Subcutaneous abdominal adipose tissue (tissue), 5 donors: ENCODE results near the gene PLXDC2.

Experiments
- H3K27ac ChIP-seq: one replicate; pipeline ENCODE4 v1.7.0; 2013; ENCODE audit warnings: low read depth, mild to moderate bottlenecking, inconsistent platforms, low read length, moderate library complexity
- H3K27me3 ChIP-seq, 5 donors: one replicate each; pipeline ENCODE4 v1.7.0; 2013; ENCODE audit warnings: low read length in 5 of 5, inconsistent platforms in 1 of 5; ENCODE audit not compliant: control insufficient read depth in 5 of 5, insufficient read depth in 4 of 5
- H3K36me3 ChIP-seq, 5 donors: one replicate each; pipeline ENCODE4 v1.7.0; 2013; ENCODE audit warnings: low read length in 5 of 5; ENCODE audit not compliant: control insufficient read depth in 5 of 5, insufficient read depth in 5 of 5
- H3K4me1 ChIP-seq, 5 donors: one replicate each; pipeline ENCODE4 v1.7.0; 2013; ENCODE audit warnings: low read length in 5 of 5, mild to moderate bottlenecking in 3 of 5, moderate library complexity in 1 of 5; ENCODE audit not compliant: control insufficient read depth in 5 of 5, insufficient read depth in 5 of 5
- H3K4me3 ChIP-seq, 5 donors: one replicate each; pipeline ENCODE4 v1.7.0; 2013; ENCODE audit warnings: low read length in 5 of 5, low read depth in 1 of 5
- H3K9ac ChIP-seq, 5 donors: one replicate each; pipeline ENCODE4 v1.7.0; 2013; ENCODE audit warnings: low read length in 5 of 5, mild to moderate bottlenecking in 4 of 5, moderate library complexity in 3 of 5
- H3K9me3 ChIP-seq, 5 donors: one replicate each; pipeline ENCODE4 v1.7.0; 2013; ENCODE audit warnings: low read length in 5 of 5; ENCODE audit not compliant: control insufficient read depth in 5 of 5
- donor health status: healthy.
- donor health status: healthy.
- donor health status: healthy.
- donor health status: healthy.
- donor health status: healthy.

The PLXDC2 gene

GRCh38 chr10:19828278-19829049 lies 12.2 kb downstream of the PLXDC2 start:
- Histone ChIP-seq H3K27me3 (no peaks in the 10 kb centered on the region), H3K4me3 (peak overlapping the region in 2 of 5 donors; percentile 7 to 23), H3K9ac (no peak overlapping the region), H3K27ac (peak overlapping the region; percentile 34), H3K36me3 (no peaks in the 10 kb centered on the region), H3K4me1 (peaks cover 7 to 61% (median 48%) of the 10 kb centered on the region in 5 donors), H3K9me3 (no peaks in the 10 kb centered on the region)

- Histone ChIP-seq H3K36me3 (no peaks in the 10 kb centered on the region), H3K27ac (no peak overlapping the region), H3K27me3 (no peaks in the 10 kb centered on the region), H3K9ac (no peak overlapping the region), H3K4me1 (peaks cover 2 to 31% (median 29%) of the 10 kb centered on the region in 5 donors), H3K4me3 (peak overlapping the region in 2 of 5 donors; percentile 39 to 47), H3K9me3 (no peaks in the 10 kb centered on the region)
Observed at GRCh38 chr10:19832699-19833098, 16.5 kb downstream of the PLXDC2 start.

GRCh38 chr10:19833170-19833824 lies 17.1 kb downstream of the PLXDC2 start:
- H3K9ac ChIP-seq: no peak overlapping the region
- no peaks in the 10 kb centered on the region for H3K9me3 ChIP-seq
- no peaks in the 10 kb centered on the region for H3K27me3 ChIP-seq
- H3K4me1 ChIP-seq: peaks cover 2 to 26% (median 23%) of the 10 kb centered on the region in 5 donors
- H3K27ac ChIP-seq: no peak overlapping the region
- H3K36me3 ChIP-seq: no peaks in the 10 kb centered on the region
- peak overlapping the region in 1 of 5 donors; percentile 39 for H3K4me3 ChIP-seq

- H3K27me3 ChIP-seq: no peaks in the 10 kb centered on the region
- peaks cover 0 to 16% (median 12%) of the 10 kb centered on the region in 5 donors for H3K4me1 ChIP-seq
- no peaks in the 10 kb centered on the region for H3K9me3 ChIP-seq
- H3K4me3 ChIP-seq: no peak overlapping the region
- H3K9ac ChIP-seq: no peak overlapping the region
- H3K36me3 ChIP-seq: no peaks in the 10 kb centered on the region
- H3K27ac ChIP-seq: no peak overlapping the region
Observed at GRCh38 chr10:19835952-19836351, 19.7 kb downstream of the PLXDC2 start.

- Histone ChIP-seq H3K27ac (no peak overlapping the region), H3K9me3 (no peaks in the 10 kb centered on the region), H3K9ac (no peak overlapping the region), H3K4me1 (peaks cover 0 to 3% (median 0%) of the 10 kb centered on the region in 5 donors), H3K27me3 (no peaks in the 10 kb centered on the region), H3K4me3 (no peak overlapping the region), H3K36me3 (no peaks in the 10 kb centered on the region)
Observed at GRCh38 chr10:19839090-19839489, 22.9 kb downstream of the PLXDC2 start.

GRCh38 chr10:19839552-19839951 lies 23.3 kb downstream of the PLXDC2 start:
- Histone ChIP-seq H3K9me3 (no peaks in the 10 kb centered on the region), H3K27me3 (no peaks in the 10 kb centered on the region), H3K27ac (no peak overlapping the region)

GRCh38 chr10:19840776-19841175 lies 24.5 kb downstream of the PLXDC2 start:
- H3K36me3 ChIP-seq: no peaks in the 10 kb centered on the region
- no peaks in the 10 kb centered on the region for H3K27me3 ChIP-seq
- no peak overlapping the region for H3K4me3 ChIP-seq
- H3K4me1 ChIP-seq: peaks cover 0 to 4% (median 0%) of the 10 kb centered on the region in 5 donors
- no peak overlapping the region for H3K9ac ChIP-seq
- no peaks in the 10 kb centered on the region for H3K9me3 ChIP-seq
- H3K27ac ChIP-seq: no peak overlapping the region

More at GRCh38 chr10:19839552-19839951, 23.3 kb downstream of the PLXDC2 start:
- Histone ChIP-seq H3K4me3 (no peak overlapping the region), H3K36me3 (no peaks in the 10 kb centered on the region), H3K9ac (no peak overlapping the region), H3K4me1 (peaks cover 0 to 3% (median 0%) of the 10 kb centered on the region in 5 donors)

GRCh38 chr10:19843487-19843886 lies 27.3 kb downstream of the PLXDC2 start:
- Histone ChIP-seq H3K27ac (no peak overlapping the region), H3K36me3 (no peaks in the 10 kb centered on the region), H3K4me3 (no peak overlapping the region), H3K9me3 (no peaks in the 10 kb centered on the region), H3K27me3 (no peaks in the 10 kb centered on the region), H3K4me1 (peaks cover 0 to 2% (median 0%) of the 10 kb centered on the region in 5 donors), H3K9ac (no peak overlapping the region)

- Histone ChIP-seq H3K9me3 (no peaks in the 10 kb centered on the region), H3K9ac (no peak overlapping the region), H3K27ac (no peak overlapping the region), H3K4me3 (no peak overlapping the region), H3K4me1 (peaks cover 0 to 2% (median 0%) of the 10 kb centered on the region in 5 donors), H3K36me3 (no peaks in the 10 kb centered on the region), H3K27me3 (no peaks in the 10 kb centered on the region)
Observed at GRCh38 chr10:19845503-19846368, 29.5 kb downstream of the PLXDC2 start.
